Body of pancreas (tissue), 4 donors: Measurements from ENCODE around the gene NEO1. TPM values are rescaled to one million over a fixed set of nuclear protein-coding genes. Genes with fewer than 3 reads are reported as not detected.
A peak's percentile ranks its signal among the peaks of the same experiment; 100 is the strongest.

Source experiments
- ATAC-seq: fragments of 150-250 bp; one replicate; pipeline ENCODE4 v1.9.1; 2016
- DNase-seq, 4 donors: peaks; one replicate each; pipeline ENCODE4 v3.0.0-alpha.2; 2019
- H3K27ac ChIP-seq, 4 donors: fragments of 200-600 bp; sonication (generic); 1 replicate in 3 of 4; 2 replicates in 1 of 4; pipeline versions ENCODE4 v1.5.1 to v1.6.1; 2016 to 2019; ENCODE audit warnings: mild to moderate bottlenecking in 1 of 4, mixed read lengths in 1 of 4, moderate library complexity in 1 of 4
- H3K27me3 ChIP-seq, 2 donors: fragments of 200-600 bp; sonication (generic); one replicate each; pipeline ENCODE4 v1.6.0; 2016; ENCODE audit warnings: mild to moderate bottlenecking in 1 of 2
- H3K36me3 ChIP-seq, 2 donors: fragments of 200-600 bp; sonication (generic); replicated peaks in 1 of 2; 2 replicates each; pipeline ENCODE4 v1.5.1; 2016; ENCODE audit warnings: low read depth in 2 of 2; ENCODE audit not compliant: insufficient read depth in 1 of 2
- H3K4me1 ChIP-seq: fragments of 200-600 bp; sonication (generic); one replicate; pipeline ENCODE4 v1.6.0; 2016
- H3K4me3 ChIP-seq, 2 donors: fragments of 200-600 bp; sonication (generic); 1 replicate in 1 of 2; 2 replicates in 1 of 2; pipeline ENCODE4 v1.5.1; 2016 to 2019
- H3K9me3 ChIP-seq, 3 donors: fragments of 200-600 bp; sonication (generic); 1 replicate in 2 of 3; 2 replicates in 1 of 3; pipeline ENCODE4 v1.5.1; 2016
- POLR2A ChIP-seq, 3 donors: fragments of 450-650 bp; IDR thresholded peaks; one replicate each; pipeline ENCODE4 v1.6.1; 2016; ENCODE audit warnings: antibody characterized with exemption in 3 of 3, mild to moderate bottlenecking in 2 of 3
- WGBS, 2 donors: methylation state at CpG; one replicate each; pipeline ENCODE4 v1.1.5; 2017; 5-methylcytosine and 5-hydroxymethylcytosine counted together
- intact Hi-C: fragments of 100-400 bp; cut with DNase I; formaldehyde crosslinking; loops from one replicate; pipeline ENCODE4 v1.15.1; 2023
- total RNA-seq, 2 donors: library from RNA; depleted of rRNA; stranded (reverse); fragments of >200 nt; gene quantifications; one replicate each; pipeline ENCODE4 v1.1.0, GENCODE V29; 2016
- TF ChIP-seq, protein P1 (sequence below), 7 experiments: fragments of 450-650 bp in 4 of 7; fragments of 200-600 bp in 3 of 7; sonication (generic) in 3 of 7; IDR thresholded peaks; one replicate each; pipeline ENCODE4 v1.5.1; 2016 to 2019; ENCODE audit warnings: antibody characterized with exemption in 7 of 7

The NEO1 gene
- total RNA-seq, 2 donors from 2014 or later = 18.2 to 29.7 TPM

DNA sequence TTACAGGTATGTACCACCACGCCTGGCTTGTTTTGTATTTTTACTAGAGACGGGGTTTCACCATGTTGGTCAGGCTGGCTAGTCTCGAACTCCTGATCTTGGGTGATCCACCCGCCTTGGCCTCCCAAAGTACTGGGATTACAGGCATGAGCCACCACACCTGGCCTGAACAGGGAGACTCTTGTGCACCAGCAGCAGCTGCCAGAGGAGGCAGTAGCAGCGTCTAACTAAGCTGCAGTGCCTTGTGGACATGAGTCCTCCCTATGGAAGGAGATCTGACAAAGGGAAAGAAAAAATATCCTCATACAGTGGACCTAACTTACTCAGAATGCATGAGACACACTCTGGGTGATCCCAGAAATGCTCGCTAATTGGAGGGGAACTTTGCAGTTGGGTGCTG lies 36.8 kb upstream of the NEO1 start:
- no peak overlapping the region for H3K4me3 ChIP-seq
- H3K27me3 ChIP-seq = no peaks in the 10 kb centered on the region
- 92 to 96% methylated on average over 6 of the region's 6 CpGs for WGBS, 2 donors
- intact Hi-C loops = no loop called here
- TF ChIP-seq, protein P1, sequence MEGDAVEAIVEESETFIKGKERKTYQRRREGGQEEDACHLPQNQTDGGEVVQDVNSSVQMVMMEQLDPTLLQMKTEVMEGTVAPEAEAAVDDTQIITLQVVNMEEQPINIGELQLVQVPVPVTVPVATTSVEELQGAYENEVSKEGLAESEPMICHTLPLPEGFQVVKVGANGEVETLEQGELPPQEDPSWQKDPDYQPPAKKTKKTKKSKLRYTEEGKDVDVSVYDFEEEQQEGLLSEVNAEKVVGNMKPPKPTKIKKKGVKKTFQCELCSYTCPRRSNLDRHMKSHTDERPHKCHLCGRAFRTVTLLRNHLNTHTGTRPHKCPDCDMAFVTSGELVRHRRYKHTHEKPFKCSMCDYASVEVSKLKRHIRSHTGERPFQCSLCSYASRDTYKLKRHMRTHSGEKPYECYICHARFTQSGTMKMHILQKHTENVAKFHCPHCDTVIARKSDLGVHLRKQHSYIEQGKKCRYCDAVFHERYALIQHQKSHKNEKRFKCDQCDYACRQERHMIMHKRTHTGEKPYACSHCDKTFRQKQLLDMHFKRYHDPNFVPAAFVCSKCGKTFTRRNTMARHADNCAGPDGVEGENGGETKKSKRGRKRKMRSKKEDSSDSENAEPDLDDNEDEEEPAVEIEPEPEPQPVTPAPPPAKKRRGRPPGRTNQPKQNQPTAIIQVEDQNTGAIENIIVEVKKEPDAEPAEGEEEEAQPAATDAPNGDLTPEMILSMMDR (IDR thresholded peaks at IDR 0.05) = no peak
- DNase-seq (no peak), ATAC-seq (no peak)
- H3K4me1 ChIP-seq = no peaks in the 10 kb centered on the region
- no peaks in the 10 kb centered on the region for H3K9me3 ChIP-seq
- H3K27ac ChIP-seq = no peak overlapping the region
- H3K36me3 ChIP-seq = no peaks in the 10 kb centered on the region

DNA sequence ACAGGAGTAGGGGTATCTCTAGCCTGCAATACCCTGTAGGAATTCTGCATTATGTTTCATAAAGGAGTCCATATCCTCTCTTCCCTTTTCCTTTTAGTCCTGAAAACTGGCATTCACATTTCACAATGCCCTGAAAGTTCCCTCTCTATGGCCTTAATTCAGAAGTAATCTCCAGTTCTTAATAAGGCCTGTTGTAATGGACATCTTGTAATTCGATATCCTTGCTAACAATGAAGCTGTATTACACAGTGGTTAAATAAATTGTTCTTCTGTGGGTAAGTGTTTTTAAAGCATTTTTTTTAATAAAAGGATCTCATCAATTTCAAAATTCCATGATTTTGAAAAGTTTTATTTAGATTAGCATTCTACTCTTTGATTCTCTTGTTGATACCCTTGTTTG lies 34.3 kb upstream of the NEO1 start:
- ATAC-seq (no peak), DNase-seq (no peak)
- 81 to 87% methylated on average over 1 of the region's 1 CpG for WGBS, 2 donors
- TF ChIP-seq, protein P1 (IDR thresholded peaks at IDR 0.05) = no peak
- TF ChIP-seq POLR2A (IDR thresholded peaks at IDR 0.05) = no peak
- no peak overlapping the region for H3K27ac ChIP-seq
- H3K27me3 ChIP-seq = no peaks in the 10 kb centered on the region
- intact Hi-C loops = no loop called here
- no peaks in the 10 kb centered on the region for H3K4me1 ChIP-seq
- H3K4me3 ChIP-seq = no peak overlapping the region
- no peaks in the 10 kb centered on the region for H3K36me3 ChIP-seq
- H3K9me3 ChIP-seq = no peaks in the 10 kb centered on the region

DNA sequence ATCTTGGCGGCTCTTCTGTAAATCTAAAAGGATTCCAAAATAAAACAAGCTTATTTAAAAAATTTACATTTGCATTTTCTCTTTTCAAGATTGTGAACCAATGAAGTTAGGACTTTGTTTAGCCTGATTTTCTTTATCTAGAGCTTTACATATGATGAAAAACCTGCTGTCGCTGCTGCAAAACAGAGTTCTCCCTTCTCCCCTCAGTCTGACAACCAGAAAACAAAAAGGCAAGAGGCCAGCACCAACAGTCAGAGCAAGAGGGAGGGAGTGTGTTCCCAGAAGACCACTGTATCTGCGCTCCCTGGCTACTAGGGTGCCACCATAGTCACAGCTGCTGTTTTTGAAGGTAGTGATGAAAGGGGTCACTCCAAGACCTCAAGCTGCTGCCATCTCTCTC lies 33.1 kb upstream of the NEO1 start:
- TF ChIP-seq, protein P1 (IDR thresholded peaks at IDR 0.05) = no peak
- no peak for TF ChIP-seq POLR2A (IDR thresholded peaks at IDR 0.05)
- 87 to 96% methylated on average over 3 of the region's 3 CpGs for WGBS, 2 donors
- intact Hi-C loops = no loop called here
- no peaks in the 10 kb centered on the region for H3K4me1 ChIP-seq
- H3K9me3 ChIP-seq = no peaks in the 10 kb centered on the region
- no peak overlapping the region for H3K4me3 ChIP-seq
- no peaks in the 10 kb centered on the region for H3K27me3 ChIP-seq
- no peaks in the 10 kb centered on the region for H3K36me3 ChIP-seq
- no peak for ATAC-seq
- H3K27ac ChIP-seq = no peak overlapping the region
- DNase-seq = no peak

DNA sequence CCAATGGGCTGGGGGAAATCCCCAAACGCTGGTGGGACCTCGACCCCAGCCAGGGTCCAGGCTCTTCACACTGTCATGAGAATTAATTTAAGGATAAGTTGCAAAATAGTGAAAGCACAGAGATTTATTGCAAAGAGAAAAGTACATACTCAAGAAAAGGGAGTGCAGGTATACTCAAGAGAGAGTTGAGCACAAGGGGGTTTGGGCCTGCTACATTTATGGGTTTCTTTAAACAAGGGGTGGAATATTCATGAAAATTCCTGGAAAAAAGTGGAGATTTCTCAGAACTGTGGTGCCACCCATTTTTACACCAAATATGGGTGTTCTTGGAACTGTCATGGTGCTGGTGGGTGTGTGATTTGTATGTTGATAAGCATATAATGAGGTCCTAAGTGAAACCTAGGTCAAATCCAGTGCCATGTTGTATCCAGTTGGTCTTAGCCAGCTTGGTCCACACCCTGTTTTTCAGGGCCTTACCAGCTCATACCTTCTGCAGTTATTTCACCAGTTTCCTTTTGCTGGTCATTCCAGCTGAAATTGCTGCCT lies 32.6 kb upstream of the NEO1 start:
- Histone ChIP-seq H3K27me3 (no peaks in the 10 kb centered on the region), H3K4me1 (no peaks in the 10 kb centered on the region), H3K36me3 (no peaks in the 10 kb centered on the region), H3K27ac (no peak overlapping the region), H3K9me3 (no peaks in the 10 kb centered on the region), H3K4me3 (no peak overlapping the region)
- intact Hi-C loops = no loop called here
- TF ChIP-seq, protein P1 (IDR thresholded peaks at IDR 0.05) = no peak
- no peak for TF ChIP-seq POLR2A (IDR thresholded peaks at IDR 0.05)
- ATAC-seq (no peak), DNase-seq (no peak)
- 73 to 74% methylated on average over 2 of the region's 2 CpGs for WGBS, 2 donors

DNA sequence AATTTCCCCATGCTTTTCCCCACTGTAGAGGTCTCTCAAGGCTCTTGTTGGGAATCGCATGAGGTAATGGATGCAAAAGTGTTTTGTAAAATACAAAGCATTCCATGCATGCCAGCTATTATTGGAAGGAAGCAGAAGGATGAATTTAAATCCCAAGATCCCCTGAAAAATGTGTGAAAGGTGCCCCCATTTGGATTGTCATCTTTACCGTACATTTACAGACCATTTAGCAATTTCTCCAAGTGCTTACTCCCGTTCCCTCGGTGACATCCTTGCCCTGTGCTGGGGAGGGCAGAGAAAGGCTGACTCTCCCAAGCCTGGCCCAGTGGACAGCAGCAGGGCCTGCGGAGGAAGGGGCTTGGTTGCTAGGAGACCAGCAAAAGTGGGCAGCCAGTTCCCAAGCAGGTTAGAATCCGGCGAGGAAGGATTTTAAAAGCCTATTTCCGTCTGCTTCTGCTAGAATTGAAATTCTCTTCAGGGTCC lies 31.1 kb upstream of the NEO1 start:
- intact Hi-C loops = no loop called here
- no peak overlapping the region for H3K4me3 ChIP-seq
- no peaks in the 10 kb centered on the region for H3K36me3 ChIP-seq
- DNase-seq = peak in 3 of 4 donors; percentile 5 to 24 (median 16)
- ATAC-seq = no peak
- no peak overlapping the region for H3K27ac ChIP-seq
- WGBS, 2 donors = 51 to 68% methylated on average over 8 of the region's 8 CpGs
- no peaks in the 10 kb centered on the region for H3K9me3 ChIP-seq
- no peaks in the 10 kb centered on the region for H3K4me1 ChIP-seq
- no peaks in the 10 kb centered on the region for H3K27me3 ChIP-seq
- TF ChIP-seq, protein P1 (IDR thresholded peaks at IDR 0.05) = no peak
- no peak for TF ChIP-seq POLR2A (IDR thresholded peaks at IDR 0.05)
